B cell (primary cell): ENCODE measurements around the gene COX18. TPM values are rescaled to one million over a fixed set of nuclear protein-coding genes. Genes with fewer than 3 reads are reported as not detected.
A peak's percentile ranks its signal among the peaks of the same experiment; 100 is the strongest.

Experiments
- ATAC-seq: fragments of 200-7000 bp; cut with Tn5 transposase; one replicate; pipeline ENCODE4 v1.10.0; 2021; ENCODE audit warnings: low read depth, mild to moderate bottlenecking, moderate number of reproducible peaks, moderate library complexity
- CTCF ChIA-PET: fragments of 350-600 bp; sonication (Branson Sonifier 250); formaldehyde crosslinking; loops from one replicate; lab custom pipeline; 2021; ENCODE audit warnings: antibody characterized with exemption, inconsistent platforms; lab: Charles Lee
- POLR2A ChIA-PET: fragments of 350-600 bp; sonication (Branson Sonifier 250); formaldehyde crosslinking; loops from one replicate; lab custom pipeline; 2021; ENCODE audit warnings: antibody characterized with exemption; lab: Charles Lee
- DNase-seq: peaks from one replicate; pipeline ENCODE4 v3.0.0; 2013
- H2AFZ ChIP-seq: 2 replicates; pipeline ENCODE4 v1.6.1; 2012; ENCODE audit warnings: mild to moderate bottlenecking, low read depth, low read length; ENCODE audit not compliant: insufficient read depth, poor library complexity, severe bottlenecking
- H3K27ac ChIP-seq, 2 donors: 1 replicate in 1 of 2; 2 replicates in 1 of 2; pipeline ENCODE4 v1.5.1; 2012 to 2013; ENCODE audit warnings: low read length in 2 of 2, mild to moderate bottlenecking in 2 of 2, moderate library complexity in 1 of 2
- H3K27me3 ChIP-seq, 4 experiments: fragments of 200-600 bp in 1 of 4; sonication (generic) in 1 of 4; replicated peaks in 1 of 4; 1 replicate in 2 of 4; 2 replicates in 2 of 4; pipeline versions ENCODE4 v1.6.1 to v1.7.0; 2013 to 2016; ENCODE audit warnings: low read length in 3 of 4, mild to moderate bottlenecking in 2 of 4, mixed read lengths in 1 of 4, moderate library complexity in 1 of 4; ENCODE audit not compliant: insufficient read depth in 4 of 4, control insufficient read depth in 3 of 4; ENCODE audit errors: control extremely low read depth in 1 of 4
- H3K36me3 ChIP-seq, 2 experiments: replicated peaks in 1 of 2; 1 replicate in 1 of 2; 2 replicates in 1 of 2; pipeline versions ENCODE4 v1.6.1 to v1.7.1; 2013; ENCODE audit warnings: low read length in 1 of 2; ENCODE audit not compliant: insufficient read depth in 2 of 2, control insufficient read depth in 1 of 2; ENCODE audit errors: control extremely low read depth in 1 of 2, extremely low read depth in 1 of 2
- H3K4me1 ChIP-seq, 2 donors: fragments of 200-600 bp in 1 of 2; sonication (generic) in 1 of 2; 1 replicate in 1 of 2; 2 replicates in 1 of 2; pipeline versions ENCODE4 v1.5.1 to v1.6.1; 2013 to 2017; ENCODE audit warnings: low read length in 2 of 2; ENCODE audit not compliant: control insufficient read depth in 2 of 2, insufficient read depth in 2 of 2
- H3K4me2 ChIP-seq: replicated peaks from 2 replicates; pipeline ENCODE3; 2012; ENCODE audit warnings: mild to moderate bottlenecking, low read depth, low read length; ENCODE audit not compliant: poor library complexity, severe bottlenecking
- H3K4me3 ChIP-seq, 5 experiments: fragments of 200-600 bp in 1 of 5; sonication (generic) in 1 of 5; 1 replicate in 3 of 5; 2 replicates in 2 of 5; pipeline versions ENCODE4 v1.5.1 to v1.7.0; 2011 to 2016; ENCODE audit warnings: low read length in 4 of 5, mild to moderate bottlenecking in 4 of 5, low read depth in 2 of 5, control low read depth in 1 of 5, moderate library complexity in 1 of 5; ENCODE audit not compliant: insufficient read depth in 1 of 5; ENCODE audit errors: control extremely low read depth in 1 of 5, extremely low read depth in 1 of 5
- H3K79me2 ChIP-seq: fragments of 200-600 bp; sonication (generic); one replicate; pipeline ENCODE4 v1.6.0; 2016; ENCODE audit warnings: low read length; ENCODE audit not compliant: control insufficient read depth, insufficient read depth
- H3K9ac ChIP-seq: fragments of 200-600 bp; sonication (generic); 2 replicates; pipeline ENCODE4 v1.6.1; 2017; ENCODE audit warnings: mild to moderate bottlenecking, low read length, moderate library complexity
- H3K9me3 ChIP-seq, 3 donors: one replicate each; pipeline versions ENCODE4 v1.6.1 to v1.7.1; 2013; ENCODE audit warnings: low read length in 2 of 3; ENCODE audit not compliant: control insufficient read depth in 2 of 3, insufficient read depth in 1 of 3; ENCODE audit errors: control extremely low read depth in 1 of 3
- H4K20me1 ChIP-seq: 2 replicates; pipeline ENCODE4 v1.6.0; 2012; ENCODE audit warnings: mild to moderate bottlenecking, low read length; ENCODE audit not compliant: insufficient read depth, control insufficient read depth, poor library complexity, severe bottlenecking
- H3K27ac Mint-ChIP-seq: one replicate; pipeline ENCODE4 v1.8.0; 2021; ENCODE audit warnings: mixed read lengths
- H3K27me3 Mint-ChIP-seq: one replicate; pipeline ENCODE4 v1.8.0; 2021; ENCODE audit warnings: mixed read lengths
- H3K4me1 Mint-ChIP-seq: one replicate; pipeline ENCODE4 v1.8.0; 2021; ENCODE audit warnings: mixed read lengths
- H3K4me3 Mint-ChIP-seq: one replicate; pipeline ENCODE4 v1.8.0; 2021; ENCODE audit warnings: mixed read lengths
- H3K9me3 Mint-ChIP-seq: one replicate; pipeline ENCODE4 v1.8.0; 2022; ENCODE audit warnings: mixed read lengths; ENCODE audit not compliant: insufficient read depth
- CTCF ChIP-seq: fragments of 200-600 bp; IDR thresholded peaks from one replicate; pipeline ENCODE4 v1.8.0; 2022; ENCODE audit warnings: antibody characterized with exemption, mild to moderate bottlenecking
- EZH2 ChIP-seq: IDR thresholded peaks from 2 replicates; pipeline ENCODE4 v1.6.1; 2012; ENCODE audit warnings: borderline replicate concordance, low read depth, mild to moderate bottlenecking, moderate library complexity, low read length; ENCODE audit not compliant: insufficient read depth, poor library complexity, severe bottlenecking
- WGBS: methylation state at CpG from one replicate; pipeline ENCODE4 v1.1.5; 2013; ENCODE audit warnings: missing lambda C conversion rate; ENCODE audit not compliant: insufficient coverage; 5-methylcytosine and 5-hydroxymethylcytosine counted together
- intact Hi-C: fragments of 100-400 bp; cut with micrococcal nuclease; formaldehyde crosslinking; loops from one replicate; pipeline ENCODE4 v1.10.0; 2022
- polyA plus RNA-seq: library from polyadenylated mRNA; depleted of rRNA; stranded (reverse); fragments of >200 nt; gene quantifications from 2 replicates; pipeline ENCODE4 v1.2.3, GENCODE V29; 2012
- total RNA-seq, 2 donors: library from RNA; stranded (reverse); fragments of 120-200 nt in 1 of 2; gene quantifications; 1 replicate in 1 of 2; 2 replicates in 1 of 2; pipeline versions ENCODE4 v1.2.3 to v1.2.4, GENCODE V29; 2013 to 2022

The COX18 gene
- total and polyA plus RNA-seq, 2 donors (not counting 1 experiment from before 2014, with no cell fraction given) = 12.7 to 13.2 TPM

GRCh38 chr4:73068491-73069337, 802 bp downstream of the COX18 start:
- ATAC-seq (no peak), DNase-seq (peak; percentile 65)
- Histone ChIP-seq H3K9me3 (no peaks in the 10 kb centered on the region), H4K20me1 (no peaks in the 10 kb centered on the region), H2AFZ (peak overlapping the region; percentile 79), H3K27me3 (no peaks in the 10 kb centered on the region), H3K79me2 (peaks cover 36% of the 10 kb centered on the region), H3K27ac (peak overlapping the region; percentile 98), H3K9ac (peak overlapping the region; percentile 76), H3K4me2 (peak overlapping the region; percentile 78), H3K4me1 (peaks cover 17 to 26% of the 10 kb centered on the region in 2 donors), H3K4me3 (peak overlapping the region; percentile 72 to 90 (median 78)), H3K36me3 (peaks cover 0 to 5% of the 10 kb centered on the region in 2 experiments)
- Mint-ChIP-seq H3K27me3 (no peaks in the 10 kb centered on the region), H3K9me3 (no peaks in the 10 kb centered on the region), H3K27ac (peak overlapping the region; percentile 97), H3K4me1 (peaks cover 31% of the 10 kb centered on the region), H3K4me3 (peak overlapping the region; percentile 96)
- ChIA-PET CTCF (no interaction called here), POLR2A (interaction anchor here (1.0 kb wide), 1 partner anchor 190 kb away, joined by 3 read pairs; the partner anchor contains the start of gene ANKRD17)
- WGBS = 0% methylated on average over 26 of the region's 27 CpGs
- no peak for TF ChIP-seq EZH2
- intact Hi-C loops = loop anchor here (1.0 to 5.0 kb wide), 4 partner anchors 18 to 1090 kb away; partner anchors contain the start of gene MTHFD2L

DNA sequence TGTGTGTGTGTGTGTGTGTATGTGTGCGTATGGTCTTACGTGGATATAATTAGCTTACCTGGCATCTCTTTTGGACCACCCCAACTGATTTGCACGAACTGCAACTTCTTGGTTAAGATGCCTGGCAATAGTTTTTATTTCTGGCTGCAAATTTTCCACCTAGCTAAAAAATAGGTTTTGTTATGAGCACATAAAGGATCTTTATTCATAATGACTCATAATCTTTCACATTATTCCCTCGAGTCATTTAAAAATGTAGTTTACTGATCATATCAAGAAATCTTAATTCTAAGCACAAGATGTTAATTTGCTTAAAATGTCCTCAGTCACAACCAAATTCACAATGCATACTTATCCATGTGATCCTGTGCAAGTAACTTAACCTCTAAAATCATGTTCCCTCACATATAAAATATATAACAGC, 1.5 kb downstream of the COX18 start:
- Histone ChIP-seq H3K27me3 (no peaks in the 10 kb centered on the region), H3K4me2 (peak overlapping the region; percentile 78), H2AFZ (peak overlapping the region; percentile 79), H3K4me3 (peak overlapping the region; percentile 72 to 90 (median 78)), H3K27ac (peak overlapping the region; percentile 98), H3K36me3 (peaks cover 4 to 5% of the 10 kb centered on the region in 2 experiments), H4K20me1 (no peaks in the 10 kb centered on the region), H3K9ac (peak overlapping the region; percentile 76), H3K9me3 (no peaks in the 10 kb centered on the region), H3K79me2 (peaks cover 41% of the 10 kb centered on the region), H3K4me1 (peaks cover 17 to 26% of the 10 kb centered on the region in 2 donors)
- no peak for TF ChIP-seq EZH2
- no peak for TF ChIP-seq CTCF
- no CpG with 5 or more reads among the region's 4 CpGs for WGBS
- Mint-ChIP-seq H3K27ac (peak overlapping the region; percentile 97), H3K4me3 (peak overlapping the region; percentile 96), H3K9me3 (no peaks in the 10 kb centered on the region), H3K4me1 (peaks cover 34% of the 10 kb centered on the region), H3K27me3 (no peaks in the 10 kb centered on the region)
- ATAC-seq (no peak), DNase-seq (no peak)
- intact Hi-C loops = loop anchor here (2.0 to 5.0 kb wide), 2 partner anchors 124 to 1091 kb away; partner anchors contain the start of gene MTHFD2L
- CTCF ChIA-PET = no interaction called here
- POLR2A ChIA-PET = interaction anchor here (1.0 kb wide), 1 partner anchor 191 kb away, joined by 3 read pairs; the partner anchor contains the start of gene ANKRD17
